ENCODE measurements around the gene PDGFA. TPM values are rescaled to one million over a fixed set of nuclear protein-coding genes. Genes with fewer than 3 reads are reported as not detected.

Gene PDGFA
- total RNA-seq, 1 experiment from 2014 or later, result 18.4 TPM

DNA sequence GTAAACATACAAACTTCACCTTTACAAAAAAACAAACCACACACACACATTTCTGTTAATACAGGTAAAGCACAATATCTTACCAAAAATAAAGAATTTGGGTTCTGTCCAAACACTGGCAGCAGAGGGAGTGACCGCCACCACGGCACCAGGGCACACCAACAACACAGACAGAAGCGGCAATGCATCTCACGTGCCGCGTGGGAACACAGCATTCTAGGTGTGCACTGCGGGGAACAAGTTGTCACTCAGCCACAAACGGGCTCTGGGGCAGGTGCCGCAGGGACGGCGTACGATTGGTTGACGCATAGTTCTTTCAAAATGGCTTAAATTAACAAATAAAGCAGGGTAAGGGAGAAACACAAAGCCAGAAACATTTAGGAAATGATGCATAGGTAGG lies 22.3 kb downstream of the PDGFA start:
- POLR2A ChIA-PET (ENCODE audit: unreplicated experiment), result no interaction called here
- Histone ChIP-seq H3K9ac (ENCODE audit: low read length) (no peak overlapping the region), H3K27me3 (ENCODE audit: low read length) (no peaks in the 10 kb centered on the region), H3K36me3 (ENCODE audit: low read depth, low read length) (no peaks in the 10 kb centered on the region; the same call in 1 of the 2 replicates), H3F3A (ENCODE audit: low read length, unreplicated experiment) (no peaks in the 10 kb centered on the region), H3K79me2 (ENCODE audit: low read length) (no peaks in the 10 kb centered on the region), H2AFZ (ENCODE audit: low read length) (no peak overlapping the region), H3K4me2 (ENCODE audit: low read length) (no peak overlapping the region), H3K9me3 (ENCODE audit: low read length) (no peaks in the 10 kb centered on the region), H3K27ac (ENCODE audit: low read length) (no peak overlapping the region), H3K9me2 (replicated peaks; ENCODE audit: low read length) (no peaks in the 10 kb centered on the region), H3K4me1 (ENCODE audit: insufficient read depth, low read length) (no peaks in the 10 kb centered on the region), H3K4me3 (ENCODE audit: low read length) (no peak overlapping the region), H4K20me1 (ENCODE audit: low read length) (no peaks in the 10 kb centered on the region)
- intact Hi-C loops (cut with micrococcal nuclease), result no loop called here
- TF ChIP-seq CTCF (conservative IDR thresholded peaks at IDR 0.05; ENCODE audit: low read depth, low read length), result no peak
- TF ChIP-seq EZH2phosphoT487 (IDR thresholded peaks at IDR 0.05; ENCODE audit: borderline replicate concordance, low read length), result no peak
- TF ChIP-seq EZH2 (IDR thresholded peaks at IDR 0.05; ENCODE audit: low read length, unreplicated experiment), result no peak
- no TSS peak for BruUV-seq (replicated peaks)
- DNase-seq (no peak), ATAC-seq (no peak)
- CTCF ChIA-PET, result interaction anchor here (0.6 kb wide), 1 partner anchor 155 kb away, joined by 4 read pairs; no protein-coding TSS in a partner anchor

GRCh38 chr7:496528-497295 lies 22.9 kb downstream of the PDGFA start:
- TF ChIP-seq CTCF (conservative IDR thresholded peaks at IDR 0.05; ENCODE audit: low read depth, low read length), result no peak
- no peak for TF ChIP-seq EZH2 (IDR thresholded peaks at IDR 0.05; ENCODE audit: low read length, unreplicated experiment)
- no peak for TF ChIP-seq EZH2phosphoT487 (IDR thresholded peaks at IDR 0.05; ENCODE audit: borderline replicate concordance, low read length)
- H2AFZ ChIP-seq (ENCODE audit: low read length), result no peak overlapping the region
- H4K20me1 ChIP-seq (ENCODE audit: low read length), result no peaks in the 10 kb centered on the region
- BruUV-seq (replicated peaks), result no TSS peak
- no peaks in the 10 kb centered on the region for H3F3A ChIP-seq (ENCODE audit: low read length, unreplicated experiment)
- DNase-seq (no peak), ATAC-seq (no peak; the same call in 1 of the 2 replicates)
- H3K4me2 ChIP-seq (ENCODE audit: low read length), result no peak overlapping the region
- no peaks in the 10 kb centered on the region; the same call in 1 of the 2 replicates for H3K36me3 ChIP-seq (ENCODE audit: low read depth, low read length)
- H3K9me3 ChIP-seq (ENCODE audit: low read length), result no peaks in the 10 kb centered on the region
- H3K27me3 ChIP-seq (ENCODE audit: low read length), result no peaks in the 10 kb centered on the region
- POLR2A ChIA-PET (ENCODE audit: unreplicated experiment), result no interaction called here
- no peaks in the 10 kb centered on the region for H3K9me2 ChIP-seq (replicated peaks; ENCODE audit: low read length)
- H3K4me3 ChIP-seq (ENCODE audit: low read length), result no peak overlapping the region
- CTCF ChIA-PET, result no interaction called here
- H3K9ac ChIP-seq (ENCODE audit: low read length), result no peak overlapping the region
- H3K4me1 ChIP-seq (ENCODE audit: insufficient read depth, low read length), result no peaks in the 10 kb centered on the region
- no peaks in the 10 kb centered on the region for H3K79me2 ChIP-seq (ENCODE audit: low read length)
- intact Hi-C loops (cut with micrococcal nuclease), result no loop called here
- no peak overlapping the region for H3K27ac ChIP-seq (ENCODE audit: low read length)

GRCh38 chr7:495761-496321 lies 23.8 kb downstream of the PDGFA start:
- no peaks in the 10 kb centered on the region for H4K20me1 ChIP-seq (ENCODE audit: low read length)
- TF ChIP-seq EZH2phosphoT487 (IDR thresholded peaks at IDR 0.05; ENCODE audit: borderline replicate concordance, low read length) (no peak), CTCF (conservative IDR thresholded peaks at IDR 0.05; ENCODE audit: low read depth, low read length) (no peak), EZH2 (IDR thresholded peaks at IDR 0.05; ENCODE audit: low read length, unreplicated experiment) (no peak)
- no peaks in the 10 kb centered on the region for H3K4me1 ChIP-seq (ENCODE audit: insufficient read depth, low read length)
- BruUV-seq (replicated peaks), result no TSS peak
- no peaks in the 10 kb centered on the region for H3K9me2 ChIP-seq (replicated peaks; ENCODE audit: low read length)
- no peak overlapping the region for H3K9ac ChIP-seq (ENCODE audit: low read length)
- peak; percentile 25; the same call in 1 of the 2 replicates for ATAC-seq
- H3K4me3 ChIP-seq (ENCODE audit: low read length), result no peak overlapping the region
- ChIA-PET CTCF (no interaction called here), POLR2A (ENCODE audit: unreplicated experiment) (no interaction called here)
- H3K27me3 ChIP-seq (ENCODE audit: low read length), result no peaks in the 10 kb centered on the region
- H3K9me3 ChIP-seq (ENCODE audit: low read length), result no peaks in the 10 kb centered on the region
- no peaks in the 10 kb centered on the region; the same call in 1 of the 2 replicates for H3K36me3 ChIP-seq (ENCODE audit: low read depth, low read length)
- H2AFZ ChIP-seq (ENCODE audit: low read length), result no peak overlapping the region
- DNase-seq, result no peak
- no peaks in the 10 kb centered on the region for H3K79me2 ChIP-seq (ENCODE audit: low read length)
- intact Hi-C loops (cut with micrococcal nuclease), result no loop called here
- H3F3A ChIP-seq (ENCODE audit: low read length, unreplicated experiment), result no peaks in the 10 kb centered on the region
- no peak overlapping the region for H3K4me2 ChIP-seq (ENCODE audit: low read length)
- H3K27ac ChIP-seq (ENCODE audit: low read length), result no peak overlapping the region

Measured in PC-3 (cell line).